ENCODE measurements around the gene ARL8A.

DNA sequence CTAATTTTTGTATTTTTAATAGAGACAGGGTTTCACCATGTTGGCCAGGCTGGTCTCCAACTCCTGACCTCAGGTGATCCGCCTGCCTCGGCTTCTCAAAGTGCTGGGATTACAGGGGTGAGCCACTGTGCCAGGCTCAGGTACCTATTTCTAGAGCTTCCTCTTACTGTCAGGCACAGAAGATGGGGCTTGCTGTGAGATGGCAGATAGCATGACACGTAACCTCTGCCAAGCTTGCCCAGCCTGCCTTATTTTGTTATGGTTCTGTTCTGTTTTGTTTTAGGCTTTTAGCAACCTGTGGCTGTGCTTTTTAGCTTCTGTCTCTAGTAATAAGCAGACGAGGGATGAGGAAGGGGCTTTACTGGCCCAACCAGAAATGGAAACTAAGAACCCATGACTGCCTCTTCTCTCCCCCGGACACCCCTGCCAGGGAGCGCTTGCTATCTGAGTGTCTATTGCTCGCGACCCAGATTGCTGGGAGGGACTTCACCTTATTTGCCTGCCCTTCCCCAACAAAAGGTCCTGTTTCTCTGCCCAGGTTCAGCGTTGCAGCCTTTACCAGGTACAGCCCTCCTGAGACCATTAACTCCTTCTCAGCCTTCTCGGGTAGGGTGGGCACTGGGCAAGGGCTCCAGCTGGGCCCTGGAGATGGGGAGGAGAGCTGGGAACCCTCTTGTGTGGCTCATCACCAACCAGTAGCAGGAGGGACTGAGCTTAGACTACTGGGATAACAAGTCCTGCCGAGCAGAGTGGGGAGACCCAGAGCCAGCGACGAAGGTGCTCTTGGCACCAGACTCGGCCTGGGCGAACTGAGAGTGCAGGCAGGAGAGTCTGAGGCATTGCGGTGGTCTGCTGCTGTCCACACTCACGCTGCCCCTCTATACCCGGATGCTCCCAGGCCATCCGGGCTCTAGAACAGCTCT lies 35.6 kb upstream of the ARL8A start:
- TF ChIP-seq, protein P1, sequence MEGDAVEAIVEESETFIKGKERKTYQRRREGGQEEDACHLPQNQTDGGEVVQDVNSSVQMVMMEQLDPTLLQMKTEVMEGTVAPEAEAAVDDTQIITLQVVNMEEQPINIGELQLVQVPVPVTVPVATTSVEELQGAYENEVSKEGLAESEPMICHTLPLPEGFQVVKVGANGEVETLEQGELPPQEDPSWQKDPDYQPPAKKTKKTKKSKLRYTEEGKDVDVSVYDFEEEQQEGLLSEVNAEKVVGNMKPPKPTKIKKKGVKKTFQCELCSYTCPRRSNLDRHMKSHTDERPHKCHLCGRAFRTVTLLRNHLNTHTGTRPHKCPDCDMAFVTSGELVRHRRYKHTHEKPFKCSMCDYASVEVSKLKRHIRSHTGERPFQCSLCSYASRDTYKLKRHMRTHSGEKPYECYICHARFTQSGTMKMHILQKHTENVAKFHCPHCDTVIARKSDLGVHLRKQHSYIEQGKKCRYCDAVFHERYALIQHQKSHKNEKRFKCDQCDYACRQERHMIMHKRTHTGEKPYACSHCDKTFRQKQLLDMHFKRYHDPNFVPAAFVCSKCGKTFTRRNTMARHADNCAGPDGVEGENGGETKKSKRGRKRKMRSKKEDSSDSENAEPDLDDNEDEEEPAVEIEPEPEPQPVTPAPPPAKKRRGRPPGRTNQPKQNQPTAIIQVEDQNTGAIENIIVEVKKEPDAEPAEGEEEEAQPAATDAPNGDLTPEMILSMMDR (IDR thresholded peaks at IDR 0.05) = no peak
- TF ChIP-seq POLR2A (IDR thresholded peaks at IDR 0.05) = no peak

Measured in esophagus squamous epithelium (tissue), 4 donors.